ENCODE data around the gene TWSG1. TPM values are rescaled to one million over a fixed set of nuclear protein-coding genes. Genes with fewer than 3 reads are reported as not detected.

TWSG1 gene
- total and polyA plus RNA-seq, 7 donors, result 3.6 to 8.5 (median 7.0) TPM

- no peak for TF ChIP-seq CTCF (IDR thresholded peaks at IDR 0.05)
- DNase-seq (no peak), ATAC-seq (no peak)
- Histone ChIP-seq H3K4me3 (no peak overlapping the region), H3K36me3 (ENCODE audit: insufficient read depth in 1 of 2, low read depth in 1 of 2) (peaks cover 0 to 22% of the 10 kb centered on the region in 2 donors), H3K27me3 (ENCODE audit: insufficient read depth in 3 of 3, low read length in 2 of 3) (no peaks in the 10 kb centered on the region), H3K9me3 (no peaks in the 10 kb centered on the region), H3K4me1 (no peaks in the 10 kb centered on the region), H3K27ac (no peak overlapping the region)
- intact Hi-C loops (cut with DNase I), result no loop called here
- WGBS, 3 donors, result 80 to 89% (median 85%) methylated on average over 3 of the region's 3 CpGs
These were observed 26.6 kb downstream of the TWSG1 start for GRCh38 chr18:9361191-9361590.

- intact Hi-C loops (cut with DNase I), result no loop called here
- DNase-seq, result no peak
These were observed 28.3 kb downstream of the TWSG1 start for GRCh38 chr18:9362869-9363268.

DNA sequence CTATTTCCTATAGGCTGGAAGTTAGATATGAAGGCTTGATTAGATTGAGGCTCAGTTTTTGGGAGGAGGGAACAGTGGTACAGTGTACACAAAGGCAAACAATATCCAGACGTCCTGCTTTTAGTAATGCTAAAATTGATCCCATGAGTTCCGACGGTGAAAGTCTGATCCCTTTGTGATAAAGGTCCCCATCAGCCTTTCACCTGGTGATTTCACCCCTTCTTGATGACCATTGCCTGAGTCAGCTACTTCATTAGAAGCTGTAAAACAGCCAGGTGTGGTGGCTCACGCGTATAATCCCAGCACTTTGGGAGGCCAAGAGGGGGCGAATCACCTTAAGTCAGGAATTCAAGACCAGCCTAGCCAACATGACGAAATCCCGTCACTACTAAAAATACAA is 29.7 kb downstream of the TWSG1 start:
- Histone ChIP-seq H3K36me3 (ENCODE audit: insufficient read depth in 1 of 2, low read depth in 1 of 2) (peaks cover 0 to 25% of the 10 kb centered on the region in 2 donors), H3K4me3 (no peak overlapping the region), H3K27me3 (ENCODE audit: insufficient read depth in 3 of 3, low read length in 2 of 3) (no peaks in the 10 kb centered on the region), H3K9me3 (no peaks in the 10 kb centered on the region), H3K27ac (no peak overlapping the region), H3K4me1 (no peaks in the 10 kb centered on the region)
- ATAC-seq (no peak), DNase-seq (no peak)
- WGBS, 3 donors, result 93 to 95% (median 95%) methylated on average over 8 of the region's 8 CpGs
- TF ChIP-seq CTCF (IDR thresholded peaks at IDR 0.05), result no peak
- intact Hi-C loops (cut with DNase I), result no loop called here

More at GRCh38 chr18:9362869-9363268, 28.3 kb downstream of the TWSG1 start:
- Histone ChIP-seq H3K4me3 (no peak overlapping the region), H3K9me3 (no peaks in the 10 kb centered on the region), H3K27me3 (ENCODE audit: insufficient read depth in 3 of 3, low read length in 2 of 3) (no peaks in the 10 kb centered on the region), H3K36me3 (ENCODE audit: insufficient read depth in 1 of 2, low read depth in 1 of 2) (peaks cover 0 to 25% of the 10 kb centered on the region in 2 donors), H3K4me1 (no peaks in the 10 kb centered on the region), H3K27ac (no peak overlapping the region)
- TF ChIP-seq CTCF (IDR thresholded peaks at IDR 0.05), result no peak
- no peak for ATAC-seq
- 83 to 95% (median 92%) methylated on average over 1 of the region's 1 CpG for WGBS, 3 donors

DNA sequence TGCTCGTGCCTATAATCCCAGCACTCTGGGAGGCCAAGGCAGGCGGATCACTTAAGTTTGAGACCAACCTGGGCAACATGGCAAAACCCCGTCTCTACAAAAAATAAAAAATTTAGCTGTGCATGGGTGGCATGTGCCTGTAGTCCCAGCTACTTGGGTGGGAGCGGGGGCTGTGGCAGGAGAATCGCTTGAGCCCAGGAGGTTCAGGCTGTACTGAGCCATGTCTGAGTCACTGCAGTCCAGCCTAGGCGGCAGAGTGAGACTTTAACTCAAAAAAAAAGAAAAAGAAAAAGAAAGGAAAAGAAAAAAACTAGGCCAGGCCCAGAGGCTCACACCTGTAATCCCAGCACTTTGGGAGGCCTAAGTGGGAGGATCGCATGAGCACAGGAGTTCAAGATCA is 30.8 kb downstream of the TWSG1 start:
- intact Hi-C loops (cut with DNase I), result no loop called here
- no peak for ATAC-seq

More for the DNA sequence above, 30.8 kb downstream of the TWSG1 start:
- WGBS, 3 donors, result 94 to 96% (median 96%) methylated on average over 7 of the region's 7 CpGs
- H3K4me1 ChIP-seq, result no peaks in the 10 kb centered on the region
- H3K27ac ChIP-seq, result no peak overlapping the region
- no peak overlapping the region for H3K4me3 ChIP-seq
- H3K36me3 ChIP-seq (ENCODE audit: insufficient read depth in 1 of 2, low read depth in 1 of 2), result peaks cover 0 to 21% of the 10 kb centered on the region in 2 donors
- H3K27me3 ChIP-seq (ENCODE audit: insufficient read depth in 3 of 3, low read length in 2 of 3), result no peaks in the 10 kb centered on the region
- no peaks in the 10 kb centered on the region for H3K9me3 ChIP-seq
- DNase-seq, result no peak
- TF ChIP-seq CTCF (IDR thresholded peaks at IDR 0.05), result no peak
